ENCODE results near the gene WAC. TPM values are rescaled to one million over a fixed set of nuclear protein-coding genes. Genes with fewer than 3 reads are reported as not detected.

WAC gene
- total RNA-seq, 2 experiments from 2014 or later = 111 to 121 TPM

DNA sequence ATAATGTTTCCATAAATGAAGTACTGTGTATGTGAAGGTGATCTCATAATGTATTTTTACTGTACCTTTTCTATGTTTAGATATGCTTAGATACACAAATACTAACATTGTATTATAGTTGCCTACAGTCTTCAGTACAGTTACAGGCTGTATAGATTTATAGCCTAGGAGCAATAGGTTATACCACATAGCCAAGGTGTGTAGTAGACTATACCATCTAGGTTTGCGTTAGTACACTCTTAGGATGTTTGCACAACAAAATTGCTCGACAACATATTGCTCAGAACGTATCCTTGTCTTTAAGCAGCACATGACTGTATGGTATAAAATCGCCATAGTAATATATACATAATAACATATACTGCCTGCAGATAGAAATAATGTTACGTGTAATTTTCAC, 42.9 kb downstream of the WAC start:
- DNase-seq (ENCODE audit: low spot score) = no peak
- no TSS peak for BruUV-seq (replicated peaks)
- no peaks in the 10 kb centered on the region for H3K9me2 ChIP-seq (ENCODE audit: insufficient read depth, low read length)
- H3K4me2 ChIP-seq (ENCODE audit: low read length) = no peak overlapping the region
- intact Hi-C loops (cut with micrococcal nuclease; ENCODE audit: unreplicated experiment) = no loop called here
- peaks cover 100% of the 10 kb centered on the region for H3K79me2 ChIP-seq (ENCODE audit: insufficient read depth, low read depth, low read length)
- peaks cover 95% of the 10 kb centered on the region for H3K36me3 ChIP-seq (ENCODE audit: insufficient read depth, low read length)
- H3K4me1 ChIP-seq (ENCODE audit: insufficient read depth, low read length, poor library complexity, severe bottlenecking) = no peaks in the 10 kb centered on the region
- TF ChIP-seq EZH2phosphoT487 (IDR thresholded peaks at IDR 0.05; ENCODE audit: borderline replicate concordance, low read depth, low read length) = no peak
- TF ChIP-seq, protein P1, sequence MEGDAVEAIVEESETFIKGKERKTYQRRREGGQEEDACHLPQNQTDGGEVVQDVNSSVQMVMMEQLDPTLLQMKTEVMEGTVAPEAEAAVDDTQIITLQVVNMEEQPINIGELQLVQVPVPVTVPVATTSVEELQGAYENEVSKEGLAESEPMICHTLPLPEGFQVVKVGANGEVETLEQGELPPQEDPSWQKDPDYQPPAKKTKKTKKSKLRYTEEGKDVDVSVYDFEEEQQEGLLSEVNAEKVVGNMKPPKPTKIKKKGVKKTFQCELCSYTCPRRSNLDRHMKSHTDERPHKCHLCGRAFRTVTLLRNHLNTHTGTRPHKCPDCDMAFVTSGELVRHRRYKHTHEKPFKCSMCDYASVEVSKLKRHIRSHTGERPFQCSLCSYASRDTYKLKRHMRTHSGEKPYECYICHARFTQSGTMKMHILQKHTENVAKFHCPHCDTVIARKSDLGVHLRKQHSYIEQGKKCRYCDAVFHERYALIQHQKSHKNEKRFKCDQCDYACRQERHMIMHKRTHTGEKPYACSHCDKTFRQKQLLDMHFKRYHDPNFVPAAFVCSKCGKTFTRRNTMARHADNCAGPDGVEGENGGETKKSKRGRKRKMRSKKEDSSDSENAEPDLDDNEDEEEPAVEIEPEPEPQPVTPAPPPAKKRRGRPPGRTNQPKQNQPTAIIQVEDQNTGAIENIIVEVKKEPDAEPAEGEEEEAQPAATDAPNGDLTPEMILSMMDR (conservative IDR thresholded peaks at IDR 0.05; ENCODE audit: low read length) = no peak
- H4K20me1 ChIP-seq (ENCODE audit: insufficient read depth, low read length) = peaks cover 42% of the 10 kb centered on the region
- H2AFZ ChIP-seq (ENCODE audit: low read length) = no peak overlapping the region
- no peaks in the 10 kb centered on the region for H3K9me3 ChIP-seq (ENCODE audit: low read length)
- POLR2A ChIA-PET = interaction anchor here (0.6 to 1.2 kb wide), 2 partner anchors 13 to 18 kb away, joined by 3 read pairs; no protein-coding TSS in a partner anchor
- CTCF ChIA-PET (ENCODE audit: unreplicated experiment) = no interaction called here
- no peak overlapping the region for H3K27ac ChIP-seq (ENCODE audit: low read depth, low read length, poor library complexity, severe bottlenecking)
- no peak overlapping the region for H3K4me3 ChIP-seq (ENCODE audit: low read depth, low read length, poor library complexity, severe bottlenecking)

DNA sequence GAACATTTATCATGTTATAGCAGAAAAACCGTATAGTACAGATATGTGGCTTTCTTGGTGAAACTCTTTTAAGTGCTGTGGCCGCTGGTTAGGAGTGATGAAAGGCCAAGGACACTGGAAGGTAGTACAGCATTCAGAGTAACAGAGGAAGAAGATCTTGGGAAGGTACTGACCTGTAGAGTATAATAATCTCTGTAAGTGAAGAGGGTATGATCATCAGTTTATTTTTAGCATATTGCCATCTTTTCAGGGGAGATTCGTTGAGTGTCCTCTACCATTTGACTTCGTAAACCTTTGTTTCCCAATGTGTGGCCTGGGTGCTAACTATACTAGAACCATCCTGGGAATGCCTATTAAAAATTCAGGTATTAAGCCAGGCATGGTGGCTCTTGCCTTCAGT, 44.6 kb downstream of the WAC start:
- no peaks in the 10 kb centered on the region for H3K9me3 ChIP-seq (ENCODE audit: low read length)
- DNase-seq (ENCODE audit: low spot score) = no peak
- peaks cover 100% of the 10 kb centered on the region for H3K79me2 ChIP-seq (ENCODE audit: insufficient read depth, low read depth, low read length)
- H3K4me1 ChIP-seq (ENCODE audit: insufficient read depth, low read length, poor library complexity, severe bottlenecking) = no peaks in the 10 kb centered on the region
- no peak for TF ChIP-seq EZH2phosphoT487 (IDR thresholded peaks at IDR 0.05; ENCODE audit: borderline replicate concordance, low read depth, low read length)
- TF ChIP-seq, protein P1 (conservative IDR thresholded peaks at IDR 0.05; ENCODE audit: low read length) = no peak
- no peak overlapping the region for H3K27ac ChIP-seq (ENCODE audit: low read depth, low read length, poor library complexity, severe bottlenecking)
- peaks cover 49% of the 10 kb centered on the region for H4K20me1 ChIP-seq (ENCODE audit: insufficient read depth, low read length)
- CTCF ChIA-PET (ENCODE audit: unreplicated experiment) = no interaction called here
- intact Hi-C loops (cut with micrococcal nuclease; ENCODE audit: unreplicated experiment) = no loop called here
- H3K36me3 ChIP-seq (ENCODE audit: insufficient read depth, low read length) = peaks cover 98% of the 10 kb centered on the region
- BruUV-seq (replicated peaks) = no TSS peak
- no peak overlapping the region for H2AFZ ChIP-seq (ENCODE audit: low read length)
- H3K4me3 ChIP-seq (ENCODE audit: low read depth, low read length, poor library complexity, severe bottlenecking) = no peak overlapping the region
- H3K9me2 ChIP-seq (ENCODE audit: insufficient read depth, low read length) = no peaks in the 10 kb centered on the region
- no peak overlapping the region for H3K4me2 ChIP-seq (ENCODE audit: low read length)
- POLR2A ChIA-PET = interaction anchor here (0.6 to 1.4 kb wide), 3 partner anchors 14 to 43 kb away, joined by 3 read pairs; no protein-coding TSS in a partner anchor

DNA sequence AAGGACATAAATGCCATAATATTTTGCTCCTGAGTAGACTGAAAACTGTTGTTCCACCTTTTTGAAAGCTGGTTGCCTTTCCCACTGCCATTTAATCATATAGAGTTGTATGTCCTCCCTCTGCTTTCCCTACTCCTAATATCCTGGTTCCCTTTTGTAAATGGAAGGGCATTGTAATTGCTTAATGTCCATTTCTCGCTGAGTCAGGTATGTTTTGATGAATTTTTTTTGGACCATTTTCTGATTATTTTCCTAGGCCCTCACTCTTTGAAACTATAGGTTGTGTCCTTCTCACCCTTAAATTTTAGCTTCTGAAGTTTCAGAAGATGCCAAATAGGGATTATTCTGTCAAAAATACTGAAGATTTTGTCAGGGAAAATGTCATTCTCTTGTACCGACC, 45.5 kb downstream of the WAC start:
- CTCF ChIA-PET (ENCODE audit: unreplicated experiment) = no interaction called here
- intact Hi-C loops (cut with micrococcal nuclease; ENCODE audit: unreplicated experiment) = no loop called here
- H3K4me1 ChIP-seq (ENCODE audit: insufficient read depth, low read length, poor library complexity, severe bottlenecking) = no peaks in the 10 kb centered on the region

More for the DNA sequence above, 45.5 kb downstream of the WAC start:
- Histone ChIP-seq H3K36me3 (ENCODE audit: insufficient read depth, low read length) (peaks cover 99% of the 10 kb centered on the region), H3K9me2 (ENCODE audit: insufficient read depth, low read length) (no peaks in the 10 kb centered on the region), H3K4me2 (ENCODE audit: low read length) (no peak overlapping the region), H4K20me1 (ENCODE audit: insufficient read depth, low read length) (peaks cover 52% of the 10 kb centered on the region), H3K79me2 (ENCODE audit: insufficient read depth, low read depth, low read length) (peaks cover 100% of the 10 kb centered on the region), H3K4me3 (ENCODE audit: low read depth, low read length, poor library complexity, severe bottlenecking) (no peak overlapping the region), H2AFZ (ENCODE audit: low read length) (no peak overlapping the region), H3K9me3 (ENCODE audit: low read length) (no peaks in the 10 kb centered on the region), H3K27ac (ENCODE audit: low read depth, low read length, poor library complexity, severe bottlenecking) (no peak overlapping the region)
- no peak for TF ChIP-seq EZH2phosphoT487 (IDR thresholded peaks at IDR 0.05; ENCODE audit: borderline replicate concordance, low read depth, low read length)
- TF ChIP-seq, protein P1 (conservative IDR thresholded peaks at IDR 0.05; ENCODE audit: low read length) = no peak
- POLR2A ChIA-PET = interaction anchor here (1.1 kb wide), 1 partner anchor 10 kb away, joined by 4 read pairs; no protein-coding TSS in a partner anchor
- no peak for DNase-seq (ENCODE audit: low spot score)
- BruUV-seq (replicated peaks) = no TSS peak
